ENCODE results near the gene NUP43. TPM values are rescaled to one million over a fixed set of nuclear protein-coding genes. Genes with fewer than 3 reads are reported as not detected.
"Not testable (repeated sequence)": the region's sequence is repeated elsewhere in the genome, so short reads cannot be mapped to it uniquely, and the experiment has no call there.

NUP43 gene
- total and polyA plus RNA-seq, 4 donors = 3.6 to 32.1 (median 19.6) TPM

- H3K4me1 ChIP-seq (ENCODE audit: control insufficient read depth in 1 of 2, insufficient read depth in 2 of 2, low read length in 2 of 2) = no peaks in the 10 kb centered on the region
- no peaks in the 10 kb centered on the region for H3K27me3 ChIP-seq (ENCODE audit: control insufficient read depth in 1 of 2, insufficient read depth in 2 of 2, low read length in 1 of 2)
- WGBS, 2 donors = 87 to 91% methylated on average over 4 of the region's 4 CpGs
- no peak overlapping the region for H3K27ac ChIP-seq (ENCODE audit: low read depth in 1 of 2, low read length in 2 of 2)
- H3K9me3 ChIP-seq (ENCODE audit: control insufficient read depth, low read length) = no peaks in the 10 kb centered on the region
- intact Hi-C loops (cut with DNase I) = no loop called here
- ATAC-seq (ENCODE audit: low FRiP score) = no peak
- no peaks in the 10 kb centered on the region for H3K36me3 ChIP-seq (ENCODE audit: control insufficient read depth in 1 of 2, insufficient read depth in 2 of 2, low read length in 1 of 2)
- H3K4me3 ChIP-seq (ENCODE audit: low read length in 2 of 2) = no peak overlapping the region
- no peak for DNase-seq
These were observed 6.5 kb upstream of the NUP43 start for GRCh38 chr6:149752600-149753373.

- H3K36me3 ChIP-seq (ENCODE audit: control insufficient read depth in 1 of 2, insufficient read depth in 2 of 2, low read length in 1 of 2); ATAC-seq (ENCODE audit: low FRiP score); DNase-seq; H3K4me1 ChIP-seq (ENCODE audit: control insufficient read depth in 1 of 2, insufficient read depth in 2 of 2, low read length in 2 of 2); H3K27ac ChIP-seq (ENCODE audit: low read depth in 1 of 2, low read length in 2 of 2); H3K27me3 ChIP-seq (ENCODE audit: control insufficient read depth in 1 of 2, insufficient read depth in 2 of 2, low read length in 1 of 2); H3K9me3 ChIP-seq (ENCODE audit: control insufficient read depth, low read length); H3K4me3 ChIP-seq (ENCODE audit: low read length in 2 of 2); intact Hi-C loops (cut with DNase I): not testable (repeated sequence)
- WGBS, 2 donors = 97 to 99% methylated on average over 5 of the region's 5 CpGs
These were observed 5.6 kb upstream of the NUP43 start for GRCh38 chr6:149751920-149752319.

GRCh38 chr6:149751239-149751638 is 4.9 kb upstream of the NUP43 start:
- intact Hi-C loops (cut with DNase I) = no loop called here
- WGBS, 2 donors = 83 to 91% methylated on average over 8 of the region's 8 CpGs
- no peaks in the 10 kb centered on the region for H3K27me3 ChIP-seq (ENCODE audit: control insufficient read depth in 1 of 2, insufficient read depth in 2 of 2, low read length in 1 of 2)
- ATAC-seq (ENCODE audit: low FRiP score) (no peak), DNase-seq (no peak)
- H3K36me3 ChIP-seq (ENCODE audit: control insufficient read depth in 1 of 2, insufficient read depth in 2 of 2, low read length in 1 of 2) = no peaks in the 10 kb centered on the region
- H3K9me3 ChIP-seq (ENCODE audit: control insufficient read depth, low read length) = no peaks in the 10 kb centered on the region
- H3K27ac ChIP-seq (ENCODE audit: low read depth in 1 of 2, low read length in 2 of 2) = no peak overlapping the region
- H3K4me3 ChIP-seq (ENCODE audit: low read length in 2 of 2) = no peak overlapping the region
- H3K4me1 ChIP-seq (ENCODE audit: control insufficient read depth in 1 of 2, insufficient read depth in 2 of 2, low read length in 2 of 2) = no peaks in the 10 kb centered on the region

GRCh38 chr6:149750136-149750609 is 3.8 kb upstream of the NUP43 start:
- intact Hi-C loops (cut with DNase I) = no loop called here
- no peaks in the 10 kb centered on the region for H3K27me3 ChIP-seq (ENCODE audit: control insufficient read depth in 1 of 2, insufficient read depth in 2 of 2, low read length in 1 of 2)
- peak overlapping the region; percentile 59 to 97 for H3K4me3 ChIP-seq (ENCODE audit: low read length in 2 of 2)
- ATAC-seq (ENCODE audit: low FRiP score) (peak; percentile 40), DNase-seq (peak; percentile 72 to 84)
- 0% methylated on average over 23 to 25 of the region's 25 CpGs for WGBS, 2 donors
- no peaks in the 10 kb centered on the region for H3K9me3 ChIP-seq (ENCODE audit: control insufficient read depth, low read length)
- H3K27ac ChIP-seq (ENCODE audit: low read depth in 1 of 2, low read length in 2 of 2) = peak overlapping the region; percentile 36 to 87
- H3K36me3 ChIP-seq (ENCODE audit: control insufficient read depth in 1 of 2, insufficient read depth in 2 of 2, low read length in 1 of 2) = no peaks in the 10 kb centered on the region
- no peaks in the 10 kb centered on the region for H3K4me1 ChIP-seq (ENCODE audit: control insufficient read depth in 1 of 2, insufficient read depth in 2 of 2, low read length in 2 of 2)

- H3K4me3 ChIP-seq (ENCODE audit: low read length in 2 of 2) = peak within 1 kb of the TSS; percentile 59 to 97
- H3K4me1 ChIP-seq (ENCODE audit: control insufficient read depth in 1 of 2, insufficient read depth in 2 of 2, low read length in 2 of 2) = no peaks in the 10 kb centered on the region
- WGBS, 2 donors = 0 to 1% methylated on average over 46 to 60 of the region's 60 CpGs
- DNase-seq (peak; percentile 94 to 97), ATAC-seq (ENCODE audit: low FRiP score) (peak; percentile 97)
- H3K27me3 ChIP-seq (ENCODE audit: control insufficient read depth in 1 of 2, insufficient read depth in 2 of 2, low read length in 1 of 2) = no peaks in the 10 kb centered on the region
- no peaks in the 10 kb centered on the region for H3K36me3 ChIP-seq (ENCODE audit: control insufficient read depth in 1 of 2, insufficient read depth in 2 of 2, low read length in 1 of 2)
- H3K9me3 ChIP-seq (ENCODE audit: control insufficient read depth, low read length) = no peaks in the 10 kb centered on the region
- peak within 1 kb of the TSS; percentile 36 to 87 for H3K27ac ChIP-seq (ENCODE audit: low read depth in 1 of 2, low read length in 2 of 2)
- intact Hi-C loops (cut with DNase I) = loop anchor here in 1 of 2 donors (10.0 kb wide), 1 partner anchor 115 kb away; the partner anchor contains the start of gene LRP11
These were observed 3.3 kb upstream of the NUP43 start, which contains the start of gene PCMT1 for GRCh38 chr6:149749594-149750135. TSS of gene PCMT1 (plus strand) at chr6:149749741. CDS start at chr6:149749902, 161 bp downstream.

GRCh38 chr6:149749082-149749593 is 2.8 kb upstream of the NUP43 start:
- H3K9me3 ChIP-seq (ENCODE audit: control insufficient read depth, low read length); DNase-seq; H3K27me3 ChIP-seq (ENCODE audit: control insufficient read depth in 1 of 2, insufficient read depth in 2 of 2, low read length in 1 of 2); H3K4me1 ChIP-seq (ENCODE audit: control insufficient read depth in 1 of 2, insufficient read depth in 2 of 2, low read length in 2 of 2); H3K36me3 ChIP-seq (ENCODE audit: control insufficient read depth in 1 of 2, insufficient read depth in 2 of 2, low read length in 1 of 2): not testable (repeated sequence)
- Histone ChIP-seq H3K4me3 (ENCODE audit: low read length in 2 of 2) (peak overlapping the region in 1 of 2 donors; percentile 47), H3K27ac (ENCODE audit: low read depth in 1 of 2, low read length in 2 of 2) (peak overlapping the region in 1 of 2 donors; percentile 80)
- WGBS, 2 donors = 2 to 5% methylated on average over 23 to 26 of the region's 38 CpGs
- peak; percentile 1 for ATAC-seq (ENCODE audit: low FRiP score)
- intact Hi-C loops (cut with DNase I) = loop anchor here in 1 of 2 donors (10.0 kb wide), 1 partner anchor 116 kb away; the partner anchor contains the start of gene LRP11

GRCh38 chr6:149745252-149745651 is 1.1 kb downstream of the NUP43 start:
- not testable (repeated sequence) for H3K36me3 ChIP-seq (ENCODE audit: control insufficient read depth in 1 of 2, insufficient read depth in 2 of 2, low read length in 1 of 2); ATAC-seq (ENCODE audit: low FRiP score); H3K9me3 ChIP-seq (ENCODE audit: control insufficient read depth, low read length); H3K4me1 ChIP-seq (ENCODE audit: control insufficient read depth in 1 of 2, insufficient read depth in 2 of 2, low read length in 2 of 2); H3K27ac ChIP-seq (ENCODE audit: low read depth in 1 of 2, low read length in 2 of 2); H3K27me3 ChIP-seq (ENCODE audit: control insufficient read depth in 1 of 2, insufficient read depth in 2 of 2, low read length in 1 of 2); DNase-seq
- H3K4me3 ChIP-seq (ENCODE audit: low read length in 2 of 2) = peak overlapping the region in 1 of 2 donors; percentile 50
- 73 to 84% methylated on average over 10 of the region's 10 CpGs for WGBS, 2 donors
- intact Hi-C loops (cut with DNase I) = loop anchor here in 1 of 2 donors (10.0 kb wide), 1 partner anchor 120 kb away; the partner anchor contains the start of gene LRP11

- no peaks in the 10 kb centered on the region for H3K36me3 ChIP-seq (ENCODE audit: control insufficient read depth in 1 of 2, insufficient read depth in 2 of 2, low read length in 1 of 2)
- no peaks in the 10 kb centered on the region for H3K27me3 ChIP-seq (ENCODE audit: control insufficient read depth in 1 of 2, insufficient read depth in 2 of 2, low read length in 1 of 2)
- no peaks in the 10 kb centered on the region for H3K9me3 ChIP-seq (ENCODE audit: control insufficient read depth, low read length)
- H3K27ac ChIP-seq (ENCODE audit: low read depth in 1 of 2, low read length in 2 of 2) = no peak overlapping the region
- intact Hi-C loops (cut with DNase I) = no loop called here
- ATAC-seq (ENCODE audit: low FRiP score) = no peak
- H3K4me3 ChIP-seq (ENCODE audit: low read length in 2 of 2) = no peak overlapping the region
- no peaks in the 10 kb centered on the region for H3K4me1 ChIP-seq (ENCODE audit: control insufficient read depth in 1 of 2, insufficient read depth in 2 of 2, low read length in 2 of 2)
- 94 to 100% methylated on average over 1 of the region's 1 CpG for WGBS, 2 donors
- no peak for DNase-seq
These were observed 11.4 kb downstream of the NUP43 start for GRCh38 chr6:149734915-149735314.

All from aorta (tissue), 5 donors.